Loucy (cell line): ENCODE data around the gene USP31.
"Not testable (repeated sequence)": the region's sequence is repeated elsewhere in the genome, so short reads cannot be mapped to it uniquely, and the experiment has no call there.

Experiments used
- EZH2phosphoT487 ChIP-seq: fragments of 200-600 bp; IDR thresholded peaks from 2 replicates; pipeline ENCODE4 v1.6.1; 2018; ENCODE audit warnings: antibody characterized with exemption, mild to moderate bottlenecking, moderate library complexity, borderline replicate concordance
- TF ChIP-seq, protein P1 (sequence below): fragments of 200-600 bp; sonication (generic); conservative IDR thresholded peaks from 2 replicates; pipeline ENCODE4 v1.5.1; 2014; ENCODE audit warnings: mild to moderate bottlenecking, antibody characterized with exemption, low read length

DNA sequence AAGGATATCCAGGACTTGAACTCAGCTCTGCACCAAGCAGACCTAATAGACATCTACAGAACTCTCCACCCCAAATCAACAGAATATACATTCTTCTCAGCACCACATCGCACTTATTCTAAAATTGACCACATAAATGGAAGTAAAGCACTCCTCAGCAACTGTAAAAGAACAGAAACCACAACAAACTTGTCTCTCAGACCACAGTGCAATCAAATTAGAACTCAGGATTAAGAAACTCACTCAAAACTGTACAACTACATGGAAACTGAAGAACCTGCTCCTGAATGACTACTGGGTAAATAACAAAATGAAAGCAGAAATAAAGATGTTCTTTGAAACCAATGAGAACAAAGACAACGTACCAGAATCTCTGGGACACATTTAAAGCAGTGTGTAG lies 52.8 kb downstream of the USP31 start:
- TF ChIP-seq, protein P1, sequence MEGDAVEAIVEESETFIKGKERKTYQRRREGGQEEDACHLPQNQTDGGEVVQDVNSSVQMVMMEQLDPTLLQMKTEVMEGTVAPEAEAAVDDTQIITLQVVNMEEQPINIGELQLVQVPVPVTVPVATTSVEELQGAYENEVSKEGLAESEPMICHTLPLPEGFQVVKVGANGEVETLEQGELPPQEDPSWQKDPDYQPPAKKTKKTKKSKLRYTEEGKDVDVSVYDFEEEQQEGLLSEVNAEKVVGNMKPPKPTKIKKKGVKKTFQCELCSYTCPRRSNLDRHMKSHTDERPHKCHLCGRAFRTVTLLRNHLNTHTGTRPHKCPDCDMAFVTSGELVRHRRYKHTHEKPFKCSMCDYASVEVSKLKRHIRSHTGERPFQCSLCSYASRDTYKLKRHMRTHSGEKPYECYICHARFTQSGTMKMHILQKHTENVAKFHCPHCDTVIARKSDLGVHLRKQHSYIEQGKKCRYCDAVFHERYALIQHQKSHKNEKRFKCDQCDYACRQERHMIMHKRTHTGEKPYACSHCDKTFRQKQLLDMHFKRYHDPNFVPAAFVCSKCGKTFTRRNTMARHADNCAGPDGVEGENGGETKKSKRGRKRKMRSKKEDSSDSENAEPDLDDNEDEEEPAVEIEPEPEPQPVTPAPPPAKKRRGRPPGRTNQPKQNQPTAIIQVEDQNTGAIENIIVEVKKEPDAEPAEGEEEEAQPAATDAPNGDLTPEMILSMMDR, result not testable (repeated sequence)
- TF ChIP-seq EZH2phosphoT487, result not testable (repeated sequence)
